Measurements from ENCODE around the gene LAMP1.
"Not testable (repeated sequence)": the region's sequence is repeated elsewhere in the genome, so short reads cannot be mapped to it uniquely, and the experiment has no call there.

The LAMP1 gene

DNA sequence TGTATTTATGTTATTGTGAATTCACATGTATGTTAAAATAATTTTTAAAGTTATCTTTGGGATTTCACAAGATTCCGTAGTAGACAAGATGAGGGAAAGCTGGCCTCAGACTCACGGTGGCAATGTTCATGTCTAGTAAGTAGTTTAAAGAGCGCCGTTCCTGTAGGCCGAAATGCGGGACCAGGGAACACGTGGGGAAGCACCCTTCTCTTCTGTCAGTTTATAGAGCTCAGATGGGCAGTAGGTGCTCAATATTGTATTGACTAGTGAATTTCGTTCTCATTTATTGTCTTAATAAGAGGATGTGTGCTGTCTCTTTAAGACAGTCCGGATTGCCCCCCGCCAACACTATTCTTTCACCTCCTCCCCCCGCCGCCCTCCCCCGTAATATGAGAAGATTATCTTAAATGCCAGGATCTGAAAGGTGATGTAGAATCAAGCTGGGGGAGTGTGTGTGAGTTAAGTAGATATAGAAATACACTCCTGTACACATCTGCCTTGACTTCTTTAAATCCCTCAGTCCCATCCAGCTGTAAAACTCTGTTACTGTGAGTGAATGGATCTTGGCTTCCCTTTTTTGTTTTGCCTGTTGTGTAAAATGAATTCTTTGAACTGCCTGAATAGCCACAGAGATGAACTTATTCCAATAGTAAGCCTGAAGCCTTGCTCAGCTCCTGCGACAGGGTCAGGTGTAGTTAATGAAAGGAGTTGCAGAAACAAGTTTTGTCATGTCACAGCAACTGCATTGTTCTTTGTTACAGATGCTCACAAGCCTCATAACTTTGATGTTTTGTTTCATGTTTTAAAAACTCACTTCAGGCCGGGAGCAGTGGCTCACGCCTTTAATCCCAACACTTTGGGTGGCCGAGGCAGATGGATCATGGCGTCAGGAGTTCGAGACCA is 1.3 kb downstream of the LAMP1 start:
- DNase-seq, result no peak

DNA sequence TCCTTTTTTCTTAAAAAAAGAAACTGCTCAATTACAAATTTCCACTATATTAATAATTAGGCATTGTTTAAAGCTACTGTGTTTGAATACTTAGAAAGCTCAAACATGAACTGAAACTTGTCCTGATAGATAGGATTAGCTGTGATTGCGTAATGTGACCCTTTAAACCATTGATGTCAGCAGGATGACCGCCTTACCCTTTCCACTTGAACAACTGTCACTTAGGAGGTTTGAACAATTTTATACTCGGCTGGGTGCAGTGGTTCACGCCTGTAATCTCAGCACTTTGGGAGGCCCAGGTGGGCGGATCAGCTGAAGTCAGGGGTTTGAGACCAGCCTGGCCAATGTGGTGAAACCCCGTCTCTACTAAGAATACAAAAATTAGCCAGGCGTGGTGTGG is 2.9 kb downstream of the LAMP1 start:
- DNase-seq, result no peak

DNA sequence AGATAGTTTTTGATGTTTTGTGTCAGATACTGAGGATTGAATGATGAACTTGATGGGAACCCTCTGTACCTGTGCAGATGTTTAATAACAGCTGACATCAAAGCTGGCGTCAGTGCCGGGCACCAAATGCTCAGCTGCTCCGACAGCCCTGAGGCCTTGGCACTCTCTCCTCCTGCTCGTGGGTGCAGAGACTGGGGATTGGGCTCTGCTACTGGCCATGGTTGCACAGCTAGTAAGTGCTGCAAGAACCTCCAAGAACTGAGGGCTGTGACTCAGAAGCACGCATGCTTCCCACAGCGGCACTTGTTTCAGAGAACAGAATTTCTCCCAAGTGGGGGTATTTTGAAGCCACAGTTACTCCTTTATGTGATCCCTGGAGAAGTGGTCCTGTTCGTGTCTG is 5.9 kb downstream of the LAMP1 start:
- no peak for DNase-seq

DNA sequence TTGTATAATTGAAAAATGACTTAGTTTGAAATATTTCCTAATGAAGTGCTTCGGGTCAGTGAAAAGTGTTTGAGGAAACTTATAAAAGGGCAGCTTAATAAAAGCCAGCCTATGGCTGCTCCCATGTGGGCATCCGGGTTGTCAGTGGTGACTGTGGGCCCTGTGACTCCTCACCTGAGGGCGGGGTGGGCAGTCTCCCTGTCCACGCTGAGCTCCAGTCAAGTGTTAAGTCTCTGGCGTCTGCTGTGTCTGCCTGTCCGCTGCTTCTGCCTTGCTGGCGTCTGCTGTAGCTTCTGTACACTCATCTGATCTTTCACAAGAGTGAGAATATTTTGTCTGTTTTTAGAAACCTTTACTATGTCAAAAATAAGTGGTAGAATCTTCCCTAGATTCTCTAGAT is 7.1 kb downstream of the LAMP1 start:
- DNase-seq, result no peak

DNA sequence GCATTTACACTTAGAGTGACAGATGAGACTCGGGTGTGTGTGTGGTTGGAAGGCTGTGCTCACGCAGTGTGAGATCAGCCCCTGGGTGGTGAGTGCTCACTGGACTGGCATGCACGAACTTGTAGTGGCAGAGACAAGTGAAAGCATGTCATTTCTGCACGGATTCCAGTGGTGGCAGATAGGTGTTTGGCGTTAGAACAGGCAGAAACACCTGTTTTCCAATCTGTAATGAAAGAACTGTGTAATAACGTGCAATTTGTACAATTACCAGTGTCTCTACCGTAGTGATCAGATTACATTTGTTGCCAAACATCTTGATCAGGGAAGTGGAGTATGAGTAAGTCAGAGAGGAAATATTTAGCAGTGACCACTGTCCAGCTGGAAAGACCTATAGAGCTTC is 8.2 kb downstream of the LAMP1 start:
- DNase-seq, result peak; percentile 66

DNA sequence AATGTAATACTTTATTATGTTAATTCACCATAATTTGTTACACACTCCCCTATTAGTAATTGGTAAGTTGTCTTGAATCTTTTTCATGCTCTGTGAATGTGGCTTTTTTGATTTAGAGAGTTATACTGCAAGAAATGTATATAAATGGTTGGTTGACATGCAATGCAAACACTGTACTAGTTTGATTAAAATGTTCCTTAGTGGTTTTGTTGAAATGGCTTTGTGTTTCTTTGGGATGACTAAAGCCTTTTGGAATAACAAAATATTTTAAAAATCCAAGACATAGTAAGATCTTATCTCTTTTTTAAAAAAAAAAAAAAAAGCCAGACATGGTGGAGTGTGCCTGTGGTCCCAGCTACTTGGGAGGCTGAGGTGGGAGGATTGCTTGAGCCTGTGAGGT is 10.5 kb downstream of the LAMP1 start:
- DNase-seq, result no peak

DNA sequence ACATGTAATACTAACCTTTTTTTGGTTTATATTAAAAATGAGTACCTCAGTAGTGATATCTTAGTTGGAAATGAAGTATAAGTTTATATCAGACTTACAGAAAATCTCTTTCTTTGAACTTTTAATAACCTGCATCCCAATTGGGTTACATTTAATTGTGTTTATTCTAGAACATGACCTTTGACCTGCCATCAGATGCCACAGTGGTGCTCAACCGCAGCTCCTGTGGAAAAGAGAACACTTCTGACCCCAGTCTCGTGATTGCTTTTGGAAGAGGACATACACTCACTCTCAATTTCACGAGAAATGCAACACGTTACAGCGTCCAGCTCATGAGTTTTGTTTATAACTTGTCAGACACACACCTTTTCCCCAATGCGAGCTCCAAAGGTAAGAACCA is 12.4 kb downstream of the LAMP1 start:
- DNase-seq, result no peak

DNA sequence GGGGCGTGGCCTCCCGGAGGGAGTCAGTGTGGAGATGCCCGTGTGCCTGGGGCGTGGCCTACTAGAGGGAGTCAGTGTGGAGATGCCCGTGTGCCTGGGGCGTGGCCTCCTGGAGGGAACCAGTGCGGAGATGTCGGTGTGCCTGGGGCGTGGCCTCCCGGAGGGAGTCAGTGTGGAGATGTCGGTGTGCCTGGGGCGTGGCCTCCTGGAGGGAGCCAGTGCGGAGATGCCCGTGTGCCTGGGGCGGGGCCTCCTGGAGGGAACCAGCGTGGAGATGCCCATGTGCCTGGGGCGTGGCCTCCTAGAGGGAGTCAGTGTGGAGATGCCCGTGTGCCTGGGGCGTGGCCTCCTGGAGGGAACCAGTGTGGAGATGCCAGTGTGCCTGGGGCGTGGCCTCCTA is 17.1 kb downstream of the LAMP1 start:
- not testable (repeated sequence) for DNase-seq

DNA sequence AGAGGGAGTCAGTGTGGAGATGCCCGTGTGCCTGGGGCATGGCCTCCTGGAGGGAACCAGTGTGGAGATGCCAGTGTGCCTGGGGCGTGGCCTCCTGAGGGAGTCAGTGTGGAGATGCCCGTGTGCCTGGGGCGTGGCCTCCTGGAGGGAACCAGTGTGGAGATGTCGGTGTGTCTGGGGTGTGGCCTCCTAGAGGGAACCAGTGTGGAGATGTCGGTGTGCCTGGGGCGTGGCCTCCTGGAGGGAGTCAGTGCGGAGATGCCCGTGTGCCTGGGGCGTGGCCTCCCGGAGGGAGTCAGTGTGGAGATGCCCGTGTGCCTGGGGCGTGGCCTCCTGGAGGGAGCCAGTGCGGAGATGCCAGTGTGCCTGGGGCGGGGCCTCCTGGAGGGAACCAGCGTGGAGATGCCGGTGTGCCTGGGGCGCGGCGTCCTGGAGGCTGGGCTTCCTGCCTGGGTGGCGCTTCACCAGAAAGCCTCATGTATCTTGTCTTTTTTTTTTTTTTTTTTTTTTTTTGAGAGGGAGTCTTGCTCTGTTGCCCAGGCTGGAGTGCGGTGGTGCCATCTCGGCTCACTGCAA is 17.9 kb downstream of the LAMP1 start:
- not testable (repeated sequence) for DNase-seq

DNA sequence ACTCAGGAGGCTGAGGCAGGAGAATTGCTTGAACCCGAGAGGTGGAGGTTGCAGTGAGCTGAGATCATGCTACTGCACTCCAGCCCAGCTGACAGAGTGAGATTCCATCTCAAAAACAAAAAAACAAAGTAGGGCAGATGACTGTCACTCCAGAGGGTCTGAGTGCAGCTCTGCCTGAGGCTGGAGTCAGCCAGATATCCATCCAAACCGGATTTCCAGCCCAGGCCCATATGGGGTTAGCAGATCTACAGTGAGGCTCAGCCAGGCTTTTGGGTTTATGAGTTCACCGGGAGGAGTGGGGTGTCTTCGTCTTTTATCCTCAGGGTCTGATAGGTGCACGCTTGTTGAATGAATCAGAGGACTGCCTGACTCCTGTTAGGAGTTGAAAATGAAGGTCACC is 19.0 kb downstream of the LAMP1 start:
- DNase-seq, result no peak

DNA sequence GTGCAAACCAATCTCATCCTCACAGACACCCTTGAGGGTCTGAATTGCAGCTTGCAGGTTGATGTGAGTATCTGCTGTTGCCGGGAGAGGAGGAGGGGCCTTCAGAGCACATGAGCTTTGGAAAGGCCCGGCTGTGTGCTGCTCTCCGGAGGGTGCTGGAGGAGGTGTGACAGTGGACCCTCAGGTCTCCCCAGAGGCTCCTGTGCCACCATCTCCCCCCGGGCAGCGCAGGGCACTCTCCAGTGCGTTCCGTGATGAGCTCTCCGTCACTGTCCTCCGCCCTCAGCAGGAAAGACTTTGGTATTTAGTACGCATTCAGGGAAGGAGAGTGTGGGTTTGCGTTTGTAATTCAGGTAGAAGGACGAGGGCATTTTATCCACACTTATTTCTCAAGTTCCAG is 20.0 kb downstream of the LAMP1 start:
- no peak for DNase-seq

DNA sequence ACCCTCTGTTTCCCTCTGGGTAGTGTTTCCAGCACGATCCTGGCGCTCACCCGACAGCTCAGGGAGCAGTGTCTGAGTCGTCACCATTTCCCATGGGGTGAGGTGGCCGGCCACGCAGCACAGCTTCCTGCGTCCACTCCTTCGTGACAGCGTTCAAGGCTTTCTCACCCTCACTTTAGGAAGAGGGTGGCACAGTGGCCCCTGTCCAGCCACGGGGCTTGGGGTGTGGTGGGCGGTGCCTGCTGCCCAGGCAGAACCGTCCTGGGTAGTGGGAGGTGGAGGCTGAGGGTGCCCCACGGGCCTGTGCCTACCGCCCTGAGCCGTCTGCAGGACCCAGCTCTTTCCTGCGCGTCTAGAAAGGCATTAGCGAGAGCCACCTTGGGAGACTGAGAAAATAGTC is 21.9 kb downstream of the LAMP1 start:
- no peak for DNase-seq

DNA sequence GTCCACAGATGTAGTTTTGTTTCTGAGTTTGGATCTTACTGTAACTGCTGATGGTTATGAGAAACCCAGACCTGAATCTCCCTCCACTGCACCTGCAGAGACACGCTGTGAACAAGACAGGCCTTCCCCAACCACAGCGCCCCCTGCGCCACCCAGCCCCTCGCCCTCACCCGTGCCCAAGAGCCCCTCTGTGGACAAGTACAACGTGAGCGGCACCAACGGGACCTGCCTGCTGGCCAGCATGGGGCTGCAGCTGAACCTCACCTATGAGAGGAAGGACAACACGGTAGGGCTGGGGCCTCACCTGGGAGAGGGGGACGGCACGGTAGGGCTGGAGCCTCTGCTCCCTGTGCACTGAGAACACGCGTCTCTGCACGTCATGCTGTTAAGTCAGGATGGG is 22.3 kb downstream of the LAMP1 start:
- no peak for DNase-seq

DNA sequence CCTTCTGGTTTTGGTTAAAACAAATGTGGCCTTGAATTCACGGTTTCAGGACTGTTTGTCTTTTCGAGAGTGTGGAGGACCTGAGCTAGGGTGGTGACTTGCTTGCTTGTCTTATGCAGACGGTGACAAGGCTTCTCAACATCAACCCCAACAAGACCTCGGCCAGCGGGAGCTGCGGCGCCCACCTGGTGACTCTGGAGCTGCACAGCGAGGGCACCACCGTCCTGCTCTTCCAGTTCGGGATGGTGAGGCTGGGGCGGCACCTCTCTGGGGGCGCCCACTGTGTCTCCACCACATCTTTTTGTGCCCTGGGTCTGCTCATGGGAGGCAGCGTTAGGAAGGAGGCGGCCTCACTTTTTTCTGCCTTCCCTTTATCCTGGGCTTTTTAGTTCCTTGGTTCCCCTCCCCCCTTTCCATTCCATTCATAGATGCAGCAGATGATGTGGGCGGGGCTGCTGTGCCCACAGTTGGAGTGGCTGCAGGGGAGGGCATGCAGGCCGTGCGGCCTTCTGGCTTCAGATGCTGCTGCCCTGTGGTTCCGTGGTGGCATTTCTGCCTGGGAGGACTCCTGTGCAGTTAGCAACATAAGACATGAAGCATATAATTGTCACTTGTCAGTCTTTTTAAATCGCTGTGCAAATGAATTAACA is 23.3 kb downstream of the LAMP1 start:
- no peak for DNase-seq

DNA sequence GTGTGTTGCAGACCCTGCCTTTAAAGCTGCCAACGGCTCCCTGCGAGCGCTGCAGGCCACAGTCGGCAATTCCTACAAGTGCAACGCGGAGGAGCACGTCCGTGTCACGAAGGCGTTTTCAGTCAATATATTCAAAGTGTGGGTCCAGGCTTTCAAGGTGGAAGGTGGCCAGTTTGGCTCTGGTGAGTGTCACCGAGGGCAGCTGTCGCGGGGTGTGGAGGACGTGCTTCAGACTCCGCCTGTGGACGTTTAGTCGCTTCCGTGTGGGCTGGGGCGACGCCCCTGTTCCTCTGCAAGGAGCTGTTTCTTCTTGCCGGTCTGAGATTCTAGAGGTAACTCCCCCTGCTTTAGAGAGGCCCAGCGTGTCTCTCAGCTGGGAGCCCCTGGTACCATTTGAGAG is 24.5 kb downstream of the LAMP1 start:
- DNase-seq, result no peak

DNA sequence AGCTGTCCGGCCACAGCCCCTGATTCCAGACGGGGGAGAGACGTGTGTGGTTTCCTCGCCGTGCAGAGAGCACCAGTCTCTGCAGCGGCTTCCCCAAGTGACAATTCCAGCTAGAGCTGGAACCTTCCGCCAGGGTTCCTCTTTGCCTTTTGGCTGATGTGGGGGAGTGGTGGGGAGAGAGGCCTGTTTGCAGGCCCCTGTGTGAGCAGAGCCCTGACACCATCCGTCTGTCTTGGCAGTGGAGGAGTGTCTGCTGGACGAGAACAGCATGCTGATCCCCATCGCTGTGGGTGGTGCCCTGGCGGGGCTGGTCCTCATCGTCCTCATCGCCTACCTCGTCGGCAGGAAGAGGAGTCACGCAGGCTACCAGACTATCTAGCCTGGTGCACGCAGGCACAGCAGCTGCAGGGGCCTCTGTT is 25.0 kb downstream of the LAMP1 start:
- no peak for DNase-seq

DNA sequence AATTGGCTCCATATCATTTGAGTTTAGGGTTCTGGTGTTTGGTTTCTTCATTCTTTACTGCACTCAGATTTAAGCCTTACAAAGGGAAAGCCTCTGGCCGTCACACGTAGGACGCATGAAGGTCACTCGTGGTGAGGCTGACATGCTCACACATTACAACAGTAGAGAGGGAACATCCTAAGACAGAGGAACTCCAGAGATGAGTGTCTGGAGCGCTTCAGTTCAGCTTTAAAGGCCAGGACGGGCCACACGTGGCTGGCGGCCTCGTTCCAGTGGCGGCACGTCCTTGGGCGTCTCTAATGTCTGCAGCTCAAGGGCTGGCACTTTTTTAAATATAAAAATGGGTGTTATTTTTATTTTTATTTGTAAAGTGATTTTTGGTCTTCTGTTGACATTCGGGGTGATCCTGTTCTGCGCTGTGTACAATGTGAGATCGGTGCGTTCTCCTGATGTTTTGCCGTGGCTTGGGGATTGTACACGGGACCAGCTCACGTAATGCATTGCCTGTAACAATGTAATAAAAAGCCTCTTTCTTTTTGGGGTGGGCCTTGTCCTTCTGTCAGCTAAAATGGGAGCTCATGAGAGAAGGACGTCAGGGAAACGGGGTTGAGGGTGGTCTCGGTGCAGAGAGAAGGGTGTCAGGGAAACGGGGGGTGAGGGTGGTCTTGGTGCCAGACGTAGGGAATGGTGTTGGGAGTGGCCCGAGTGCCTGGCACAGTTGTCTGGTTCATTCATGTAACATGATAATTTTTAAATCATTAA is 26.0 kb downstream of the LAMP1 start:
- no peak for DNase-seq

DNA sequence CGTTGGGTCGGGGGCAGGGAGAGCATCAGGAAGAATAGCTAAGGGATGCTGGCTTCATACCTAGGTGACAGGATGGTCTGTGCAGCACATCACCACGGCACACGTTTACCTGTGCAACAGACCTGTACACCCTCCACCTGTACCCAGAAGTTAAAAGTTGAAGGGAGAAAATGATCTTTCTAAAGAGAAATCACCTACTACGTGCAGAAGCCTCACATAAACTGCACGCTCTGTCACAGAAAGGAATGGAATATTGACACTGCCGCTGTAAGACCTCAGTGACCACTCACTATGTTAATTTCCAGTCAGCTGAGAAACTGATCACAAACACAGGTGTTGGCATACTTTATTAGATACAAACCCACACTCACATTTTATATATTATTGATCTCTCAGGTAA is 26.8 kb downstream of the LAMP1 start:
- DNase-seq, result no peak

DNA sequence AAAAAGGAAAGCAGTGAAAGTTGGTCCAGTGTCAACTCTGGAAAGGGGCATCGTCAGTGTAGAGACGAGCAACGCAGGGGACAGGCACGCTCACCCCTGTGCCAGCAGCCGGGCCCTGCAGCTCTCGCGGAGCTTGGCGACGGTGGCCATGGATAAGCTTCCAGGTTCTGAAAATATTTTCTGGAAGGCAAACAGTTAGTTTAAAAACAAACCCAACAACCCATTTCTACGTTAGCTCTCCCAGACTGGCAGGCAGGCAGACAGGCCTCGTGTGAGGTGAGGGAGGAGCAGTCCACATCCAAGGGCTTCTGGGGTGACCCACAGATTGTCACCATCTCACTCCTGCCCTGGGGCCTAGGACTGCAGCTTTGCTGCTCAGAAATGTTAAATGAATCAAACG is 27.4 kb downstream of the LAMP1 start:
- DNase-seq, result no peak

DNA sequence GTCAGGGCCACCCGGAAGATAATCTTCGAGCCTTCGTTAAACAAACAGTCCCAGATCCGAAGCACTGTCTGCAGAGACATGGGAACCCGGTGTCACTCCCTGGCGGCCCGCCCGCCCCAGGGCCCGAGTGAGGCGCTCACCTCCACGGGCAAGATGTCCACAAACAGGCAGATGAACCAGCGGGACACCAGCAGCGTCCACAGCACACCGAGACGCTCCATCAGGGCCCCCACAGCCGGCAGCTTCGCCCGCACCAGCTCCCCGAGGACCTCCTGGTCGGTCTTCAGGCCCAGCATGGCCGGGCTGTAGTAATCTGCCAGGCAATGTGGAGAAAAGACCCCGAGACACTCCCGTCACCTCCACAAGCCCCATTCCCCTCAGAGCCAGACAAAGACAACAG is 28.7 kb downstream of the LAMP1 start:
- no peak for DNase-seq

DNA sequence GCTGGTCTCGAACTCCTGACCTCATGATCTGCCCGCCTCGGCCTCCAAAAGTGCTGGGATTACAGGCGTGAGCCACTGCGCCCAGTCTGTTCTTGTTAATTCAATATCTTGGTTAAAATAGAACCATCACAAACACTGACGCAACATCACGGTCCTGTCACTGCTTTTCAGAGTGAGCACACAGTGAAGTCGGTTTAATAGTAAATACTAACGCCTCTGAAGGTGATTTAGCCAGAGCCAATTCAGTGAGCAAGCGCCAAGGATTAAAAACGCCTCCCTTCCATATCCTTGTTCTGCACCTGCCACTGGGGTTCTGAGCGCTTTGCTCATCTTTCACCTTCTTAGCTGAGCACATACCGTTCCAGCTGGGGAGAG is 30.3 kb downstream of the LAMP1 start:
- no peak for DNase-seq

DNA sequence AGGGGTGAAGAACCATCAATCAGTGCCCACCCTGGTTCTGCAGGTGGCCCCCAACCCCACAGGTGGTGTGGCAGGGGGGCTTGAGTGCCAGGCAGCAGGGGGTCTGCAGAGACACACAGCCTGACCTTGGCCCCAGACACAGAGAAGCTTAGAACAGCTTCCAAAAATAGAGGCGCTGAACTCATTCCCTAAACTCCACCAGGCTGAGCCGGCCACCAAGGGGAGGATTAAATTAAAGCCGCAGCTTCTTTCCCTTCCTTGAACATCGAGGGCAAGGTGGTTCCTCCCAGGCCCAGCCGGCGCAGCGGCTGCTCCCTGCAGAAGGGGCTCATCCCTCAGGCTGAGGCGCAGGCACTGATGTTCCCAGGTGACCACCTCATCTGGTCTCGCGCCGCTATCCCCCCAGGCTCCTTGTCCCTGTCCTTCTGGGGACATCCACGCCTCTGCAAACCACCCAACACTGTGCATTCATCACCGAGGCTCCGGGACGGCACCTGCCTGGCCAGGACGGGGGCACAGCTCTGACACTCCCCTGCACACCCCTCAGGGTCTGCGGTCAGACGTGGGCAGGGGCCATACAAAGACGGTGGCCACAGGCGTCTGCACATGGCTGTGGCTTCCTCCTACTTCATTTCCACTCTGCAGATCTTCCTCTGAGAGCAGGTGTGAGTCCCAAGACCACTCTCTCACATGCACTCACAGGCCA is 30.9 kb downstream of the LAMP1 start:
- DNase-seq, result no peak

DNA sequence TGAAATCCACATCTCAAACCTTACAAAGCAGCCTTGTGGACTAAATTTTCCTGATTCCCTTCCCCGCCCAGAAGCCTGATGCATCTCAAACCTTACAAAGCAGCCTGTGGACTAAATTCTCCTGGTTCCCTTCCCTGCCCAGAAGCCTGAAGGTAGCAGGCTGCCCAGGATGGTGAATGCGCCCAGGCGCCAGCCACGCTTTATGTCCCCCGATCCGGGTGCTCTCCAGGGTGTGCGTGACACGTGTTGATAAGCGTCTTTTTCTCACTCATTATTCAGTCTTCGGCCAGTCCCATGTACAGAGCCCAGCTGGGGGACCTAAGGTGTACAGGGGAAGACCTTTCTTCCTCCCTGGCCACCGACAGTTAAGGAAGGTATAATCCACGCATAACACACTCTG is 31.8 kb downstream of the LAMP1 start:
- DNase-seq, result no peak

Measured in NCI-H2171 treated with DMSO at 0.1 percent for 48 hours (cell line).